Left ventricle myocardium inferior (tissue), 1 donor: ENCODE data around the gene MAN2B2. TPM values are rescaled to one million over a fixed set of nuclear protein-coding genes. Genes with fewer than 3 reads are reported as not detected.

ENCODE experiments used
- DNase-seq: peaks from one replicate; pipeline ENCODE4 v3.0.0-alpha.2; 2020
- H3K27ac ChIP-seq: fragments of 200-600 bp; replicated peaks from 2 replicates; pipeline ENCODE4 v1.8.0; 2021
- H3K27me3 ChIP-seq: fragments of 200-600 bp; 2 replicates; pipeline ENCODE4 v1.8.0; 2021; ENCODE audit warnings: low read depth
- H3K36me3 ChIP-seq: fragments of 200-600 bp; 2 replicates; pipeline ENCODE4 v1.8.0; 2021
- H3K4me1 ChIP-seq: fragments of 200-600 bp; 2 replicates; pipeline ENCODE4 v1.8.0; 2021
- H3K4me3 ChIP-seq: fragments of 200-600 bp; 2 replicates; pipeline ENCODE4 v1.8.0; 2021; ENCODE audit warnings: mild to moderate bottlenecking, moderate library complexity
- H3K9me3 ChIP-seq: fragments of 200-600 bp; replicated peaks from 2 replicates; pipeline ENCODE4 v1.8.0; 2021
- CTCF ChIP-seq: fragments of 200-600 bp; IDR thresholded peaks from 2 replicates; pipeline ENCODE4 v1.8.0; 2021; ENCODE audit warnings: antibody characterized with exemption, mild to moderate bottlenecking, borderline replicate concordance
- intact Hi-C: fragments of 100-400 bp; cut with micrococcal nuclease; formaldehyde crosslinking; loops from one replicate; pipeline ENCODE4 v1.11.0; 2022
- total RNA-seq: library from RNA; stranded (reverse); fragmentation: NEBNext Ultra II Directional; extraction: Animal tissue kit (Norgen Biotek cat#: 25700); gene quantifications from one replicate; pipeline ENCODE4 v1.2.1, GENCODE V29; 2021
- donor health status: DM: no; HTN: yes; CAD: no; lungs with severe emphysema.

The MAN2B2 gene
- total RNA-seq, 1 donor from 2014 or later, result 18.5 TPM

- Histone ChIP-seq H3K4me3 (no peak overlapping the region), H3K36me3 (no peaks in the 10 kb centered on the region), H3K27ac (no peak overlapping the region), H3K27me3 (peaks cover 34% of the 10 kb centered on the region), H3K4me1 (no peaks in the 10 kb centered on the region), H3K9me3 (no peaks in the 10 kb centered on the region)
- intact Hi-C loops, result no loop called here
- no peak for DNase-seq
- TF ChIP-seq CTCF, result no peak
Measured at GRCh38 chr4:6527683-6528595, 47.0 kb upstream of the MAN2B2 start.

GRCh38 chr4:6529021-6529420 is 46.0 kb upstream of the MAN2B2 start:
- TF ChIP-seq CTCF, result no peak
- no peaks in the 10 kb centered on the region for H3K9me3 ChIP-seq
- intact Hi-C loops, result no loop called here
- H3K27me3 ChIP-seq, result peaks cover 34% of the 10 kb centered on the region
- H3K4me1 ChIP-seq, result no peaks in the 10 kb centered on the region
- H3K27ac ChIP-seq, result no peak overlapping the region
- H3K4me3 ChIP-seq, result no peak overlapping the region
- H3K36me3 ChIP-seq, result no peaks in the 10 kb centered on the region
- no peak for DNase-seq

DNA sequence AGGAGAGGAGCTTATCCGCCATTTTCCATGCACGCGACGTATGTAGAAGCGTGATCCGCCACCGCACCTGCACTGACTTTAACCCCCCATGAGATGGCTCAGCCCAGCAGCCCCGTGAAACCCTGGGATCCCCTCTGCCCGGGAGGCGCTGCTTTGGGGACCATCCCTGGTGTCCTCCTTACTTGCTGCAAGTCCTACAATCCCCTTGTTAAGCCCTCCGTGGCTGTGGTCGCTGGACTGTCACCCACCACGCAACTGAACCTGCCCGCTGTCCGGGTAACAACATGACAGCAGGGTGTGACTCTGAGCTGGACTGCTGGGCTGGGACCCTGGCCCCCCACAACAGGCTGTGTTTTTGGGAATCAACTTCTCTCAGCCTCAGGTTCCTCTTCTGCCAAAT is 44.7 kb upstream of the MAN2B2 start:
- no peak overlapping the region for H3K4me3 ChIP-seq
- H3K4me1 ChIP-seq, result no peaks in the 10 kb centered on the region
- no peaks in the 10 kb centered on the region for H3K36me3 ChIP-seq
- H3K27me3 ChIP-seq, result peaks cover 33% of the 10 kb centered on the region
- H3K27ac ChIP-seq, result no peak overlapping the region
- TF ChIP-seq CTCF, result no peak
- no peaks in the 10 kb centered on the region for H3K9me3 ChIP-seq
- intact Hi-C loops, result no loop called here
- no peak for DNase-seq

DNA sequence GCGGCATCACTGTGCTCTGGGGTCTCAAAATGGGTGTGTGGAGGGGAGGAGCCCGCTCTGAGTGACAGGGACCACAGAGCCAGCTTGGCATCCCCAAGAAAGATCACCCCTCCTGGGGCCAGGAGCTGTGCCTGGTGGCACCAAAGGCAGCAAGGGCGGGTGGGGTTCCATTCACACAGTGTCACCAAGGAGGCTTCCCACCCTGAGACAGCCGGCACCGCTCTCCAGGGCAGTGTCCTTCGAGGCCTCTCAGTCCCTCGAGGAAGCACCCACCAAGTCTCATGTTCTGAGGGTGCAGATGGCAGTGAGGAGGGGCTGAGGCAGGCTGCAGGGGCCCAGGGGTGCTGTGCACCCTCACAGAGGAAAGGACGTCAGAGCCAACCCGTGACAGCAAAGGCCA is 44.0 kb upstream of the MAN2B2 start:
- TF ChIP-seq CTCF, result no peak
- H3K9me3 ChIP-seq, result no peaks in the 10 kb centered on the region
- peaks cover 34% of the 10 kb centered on the region for H3K27me3 ChIP-seq
- DNase-seq, result no peak
- H3K4me1 ChIP-seq, result no peaks in the 10 kb centered on the region
- H3K4me3 ChIP-seq, result no peak overlapping the region
- H3K27ac ChIP-seq, result no peak overlapping the region
- H3K36me3 ChIP-seq, result no peaks in the 10 kb centered on the region
- intact Hi-C loops, result no loop called here

GRCh38 chr4:6532102-6532501 is 42.9 kb upstream of the MAN2B2 start:
- Histone ChIP-seq H3K4me3 (no peak overlapping the region), H3K27me3 (peaks cover 40% of the 10 kb centered on the region), H3K4me1 (no peaks in the 10 kb centered on the region), H3K27ac (no peak overlapping the region), H3K36me3 (no peaks in the 10 kb centered on the region), H3K9me3 (no peaks in the 10 kb centered on the region)
- no peak for DNase-seq
- intact Hi-C loops, result no loop called here
- no peak for TF ChIP-seq CTCF
